Neutrophil (primary cell): ENCODE data around the gene ACAN.

ENCODE experiments used
- H3K27ac ChIP-seq: fragments of 200-600 bp; sonication (generic); 2 replicates; pipeline ENCODE4 v1.5.1; 2016; ENCODE audit warnings: mild to moderate bottlenecking, moderate library complexity
- H3K27me3 ChIP-seq: fragments of 200-600 bp; sonication (generic); 2 replicates; pipeline ENCODE4 v1.6.0; 2016; ENCODE audit warnings: mild to moderate bottlenecking
- H3K36me3 ChIP-seq: fragments of 200-600 bp; sonication (generic); 2 replicates; pipeline ENCODE4 v1.5.1; 2017
- H3K4me1 ChIP-seq, 2 experiments: fragments of 200-600 bp in 1 of 2; sonication (generic) in 1 of 2; 1 replicate in 1 of 2; 2 replicates in 1 of 2; pipeline versions ENCODE4 v1.5.1 to v1.6.1; 2013 to 2016; ENCODE audit warnings: low read depth in 1 of 2, low read length in 1 of 2, mild to moderate bottlenecking in 1 of 2, moderate library complexity in 1 of 2; ENCODE audit not compliant: control insufficient read depth in 1 of 2, insufficient read depth in 1 of 2
- H3K4me3 ChIP-seq, 2 experiments: fragments of 200-600 bp in 1 of 2; sonication (generic) in 1 of 2; 1 replicate in 1 of 2; 2 replicates in 1 of 2; pipeline ENCODE4 v1.5.1; 2013 to 2016; ENCODE audit warnings: low read depth in 1 of 2, low read length in 1 of 2, mild to moderate bottlenecking in 1 of 2, moderate library complexity in 1 of 2
- H3K9me3 ChIP-seq: fragments of 200-600 bp; sonication (generic); 2 replicates; pipeline ENCODE4 v1.5.1; 2016
- CTCF ChIP-seq: fragments of 200-600 bp; sonication (generic); IDR thresholded peaks from 2 replicates; pipeline ENCODE4 v1.5.1; 2016; ENCODE audit warnings: antibody characterized with exemption

The ACAN gene

GRCh38 chr15:88782465-88782864 is 20.8 kb upstream of the ACAN start:
- H3K4me1 ChIP-seq: no peaks in the 10 kb centered on the region
- no peaks in the 10 kb centered on the region for H3K9me3 ChIP-seq
- H3K27me3 ChIP-seq: peaks cover 41% of the 10 kb centered on the region
- no peak overlapping the region for H3K27ac ChIP-seq
- no peak overlapping the region for H3K4me3 ChIP-seq
- H3K36me3 ChIP-seq: no peaks in the 10 kb centered on the region
- TF ChIP-seq CTCF: no peak

GRCh38 chr15:88785217-88785616 is 18.0 kb upstream of the ACAN start:
- Histone ChIP-seq H3K4me1 (no peaks in the 10 kb centered on the region), H3K27ac (no peak overlapping the region), H3K36me3 (no peaks in the 10 kb centered on the region), H3K4me3 (no peak overlapping the region), H3K27me3 (peaks cover 48% of the 10 kb centered on the region), H3K9me3 (no peaks in the 10 kb centered on the region)
- TF ChIP-seq CTCF: no peak

- H3K27ac ChIP-seq: no peak overlapping the region
- no peaks in the 10 kb centered on the region for H3K4me1 ChIP-seq
- H3K4me3 ChIP-seq: no peak overlapping the region
- no peaks in the 10 kb centered on the region for H3K36me3 ChIP-seq
- no peaks in the 10 kb centered on the region for H3K9me3 ChIP-seq
- no peak for TF ChIP-seq CTCF
- peaks cover 52% of the 10 kb centered on the region for H3K27me3 ChIP-seq
These were observed 15.2 kb upstream of the ACAN start for GRCh38 chr15:88788036-88788435.

- Histone ChIP-seq H3K36me3 (no peaks in the 10 kb centered on the region), H3K9me3 (no peaks in the 10 kb centered on the region), H3K27ac (no peak overlapping the region), H3K4me3 (no peak overlapping the region), H3K4me1 (no peaks in the 10 kb centered on the region), H3K27me3 (peaks cover 52% of the 10 kb centered on the region)
- no peak for TF ChIP-seq CTCF
These were observed 14.4 kb upstream of the ACAN start for GRCh38 chr15:88788816-88789215.

- no peak for TF ChIP-seq CTCF
These were observed 12.8 kb upstream of the ACAN start for GRCh38 chr15:88790486-88790885.

GRCh38 chr15:88791637-88792036 is 11.6 kb upstream of the ACAN start:
- Histone ChIP-seq H3K9me3 (no peaks in the 10 kb centered on the region), H3K36me3 (no peaks in the 10 kb centered on the region), H3K4me3 (no peak overlapping the region), H3K27ac (no peak overlapping the region), H3K27me3 (peaks cover 66% of the 10 kb centered on the region), H3K4me1 (no peaks in the 10 kb centered on the region)
- TF ChIP-seq CTCF: no peak

More at GRCh38 chr15:88790486-88790885, 12.8 kb upstream of the ACAN start:
- no peaks in the 10 kb centered on the region for H3K36me3 ChIP-seq
- H3K27ac ChIP-seq: no peak overlapping the region
- H3K9me3 ChIP-seq: no peaks in the 10 kb centered on the region
- peaks cover 54% of the 10 kb centered on the region for H3K27me3 ChIP-seq
- H3K4me1 ChIP-seq: no peaks in the 10 kb centered on the region
- H3K4me3 ChIP-seq: no peak overlapping the region
